ENCODE results near the gene OR52E6. TPM values are rescaled to one million over a fixed set of nuclear protein-coding genes. Genes with fewer than 3 reads are reported as not detected.

The OR52E6 gene
- total RNA-seq = not detected

- DNase-seq = no peak
These were observed at the start of gene OR52E6 for GRCh38 chr11:5841797-5842196. OR52E6 (minus strand) TSS chr11:5841897; CDS start chr11:5841897, 0 bp downstream.

GRCh38 chr11:5891216-5891800, 49.6 kb upstream of the OR52E6 start:
- peak; percentile 11 for DNase-seq

- no peak for DNase-seq
These were observed 46.0 kb upstream of the OR52E6 start for GRCh38 chr11:5887661-5888060.

GRCh38 chr11:5887172-5887571, 45.5 kb upstream of the OR52E6 start:
- no peak for DNase-seq

- no peak for DNase-seq
These were observed 40.1 kb upstream of the OR52E6 start for GRCh38 chr11:5881756-5882155.

GRCh38 chr11:5880329-5880728, 38.6 kb upstream of the OR52E6 start, which contains the start of gene OR52E4:
OR52E4 (plus strand) TSS chr11:5880629; CDS start chr11:5884293, 3,664 bp downstream.
- DNase-seq = no peak

- peak; percentile 1 for DNase-seq
These were observed 36.9 kb upstream of the OR52E6 start for GRCh38 chr11:5878564-5878963.

- DNase-seq = no peak
These were observed 24.1 kb upstream of the OR52E6 start for GRCh38 chr11:5865826-5866225.

- DNase-seq = no peak
These were observed 15.9 kb upstream of the OR52E6 start, which contains the start of gene OR52E8 for GRCh38 chr11:5857590-5857989. OR52E8 (minus strand) TSS chr11:5857690; CDS start chr11:5857690, 0 bp downstream.

- no peak for DNase-seq
These were observed 9.3 kb upstream of the OR52E6 start for GRCh38 chr11:5851002-5851401.

GRCh38 chr11:5847711-5848110, 6.0 kb upstream of the OR52E6 start:
- DNase-seq = no peak

GRCh38 chr11:5846701-5847100, 5.0 kb upstream of the OR52E6 start:
- DNase-seq = no peak

GRCh38 chr11:5837695-5838094, 4.0 kb downstream of the OR52E6 start:
- DNase-seq = no peak

- DNase-seq = no peak
These were observed 8.3 kb downstream of the OR52E6 start for GRCh38 chr11:5833446-5833845.

- no peak for DNase-seq
These were observed 10.4 kb downstream of the OR52E6 start for GRCh38 chr11:5831196-5831829.

- DNase-seq = no peak
These were observed 23.3 kb downstream of the OR52E6 start for GRCh38 chr11:5818245-5818886.

- DNase-seq = no peak
These were observed 26.2 kb downstream of the OR52E6 start for GRCh38 chr11:5815534-5815933.

- DNase-seq = no peak
These were observed 31.5 kb downstream of the OR52E6 start for GRCh38 chr11:5809905-5810795.

GRCh38 chr11:5809122-5809519, 32.6 kb downstream of the OR52E6 start:
- no peak for DNase-seq

GRCh38 chr11:5808500-5809121, 33.1 kb downstream of the OR52E6 start, which contains the start of gene OR52N2:
OR52N2 (plus strand) TSS chr11:5808924; CDS start chr11:5820336, 11,412 bp downstream.
- DNase-seq = peak; percentile 83

- DNase-seq = no peak
These were observed 34.1 kb downstream of the OR52E6 start for GRCh38 chr11:5807580-5807979.

- DNase-seq = no peak
These were observed 37.7 kb downstream of the OR52E6 start for GRCh38 chr11:5803982-5804381.
